T-helper 2 cell treated with Interferon-gamma antibody and Interleukin-4, amounts not matched to agents 5 μg/mL and 100 μg/mL, for 36 hours (primary cell): Measurements from ENCODE around the gene MTR.

ENCODE experiments used
- DNase-seq: peaks from one replicate; pipeline ENCODE4 v3.0.0; 2021; ENCODE audit warnings: low spot score
- H3K27ac Mint-ChIP-seq: one replicate; pipeline ENCODE4 v1.8.0; 2021; ENCODE audit warnings: mild to moderate bottlenecking, mixed read lengths
- H3K27me3 Mint-ChIP-seq: one replicate; pipeline ENCODE4 v1.8.0; 2021; ENCODE audit warnings: low read depth, mixed read lengths
- H3K36me3 Mint-ChIP-seq: one replicate; pipeline ENCODE4 v1.8.0; 2021; ENCODE audit warnings: low read depth, mixed read lengths
- H3K4me1 Mint-ChIP-seq: one replicate; pipeline ENCODE4 v1.8.0; 2021; ENCODE audit warnings: low read depth, mixed read lengths
- H3K4me3 Mint-ChIP-seq: one replicate; pipeline ENCODE4 v1.8.0; 2022; ENCODE audit warnings: mild to moderate bottlenecking, moderate library complexity, mixed read lengths
- H3K9me3 Mint-ChIP-seq: one replicate; pipeline ENCODE4 v1.8.0; 2021; ENCODE audit warnings: mixed read lengths

MTR gene

DNA sequence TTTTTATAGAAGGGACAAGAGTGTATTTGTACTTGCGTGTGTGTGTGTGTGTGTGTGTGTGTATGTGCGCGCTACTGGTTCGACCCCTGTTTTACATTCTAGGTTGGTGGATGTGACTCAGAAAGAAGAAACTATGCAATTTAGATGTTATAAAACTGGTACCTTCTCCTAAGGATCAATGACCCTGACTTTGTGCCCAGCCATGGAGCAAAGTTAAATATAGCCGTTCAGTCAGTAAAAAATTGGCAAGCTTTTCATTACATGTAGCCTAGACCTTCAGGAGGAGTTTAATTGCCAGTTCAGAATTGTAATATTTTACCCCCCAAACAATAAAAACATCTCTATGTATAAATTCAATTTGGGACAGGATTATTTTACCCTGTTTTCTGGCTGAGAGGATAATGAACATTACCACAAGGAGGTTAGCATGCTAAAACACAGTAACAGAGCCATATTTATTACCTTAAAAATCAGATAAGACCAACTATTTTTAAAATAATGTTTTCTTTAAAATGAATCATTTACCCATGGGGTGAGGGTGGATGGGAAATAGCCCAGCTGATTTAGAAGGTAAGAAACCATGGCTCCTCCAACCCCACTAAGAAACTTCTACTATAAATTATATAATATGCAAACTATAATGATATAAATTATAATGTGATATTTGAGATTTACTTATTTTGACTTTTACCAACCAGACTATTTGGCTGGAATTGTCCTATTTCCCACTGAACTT lies 33.5 kb upstream of the MTR start:
- no peak for DNase-seq
- Mint-ChIP-seq H3K4me3 (no peak overlapping the region), H3K4me1 (peaks cover 7% of the 10 kb centered on the region), H3K27me3 (peaks cover 6% of the 10 kb centered on the region), H3K9me3 (no peaks in the 10 kb centered on the region), H3K36me3 (no peaks in the 10 kb centered on the region), H3K27ac (no peak overlapping the region)

DNA sequence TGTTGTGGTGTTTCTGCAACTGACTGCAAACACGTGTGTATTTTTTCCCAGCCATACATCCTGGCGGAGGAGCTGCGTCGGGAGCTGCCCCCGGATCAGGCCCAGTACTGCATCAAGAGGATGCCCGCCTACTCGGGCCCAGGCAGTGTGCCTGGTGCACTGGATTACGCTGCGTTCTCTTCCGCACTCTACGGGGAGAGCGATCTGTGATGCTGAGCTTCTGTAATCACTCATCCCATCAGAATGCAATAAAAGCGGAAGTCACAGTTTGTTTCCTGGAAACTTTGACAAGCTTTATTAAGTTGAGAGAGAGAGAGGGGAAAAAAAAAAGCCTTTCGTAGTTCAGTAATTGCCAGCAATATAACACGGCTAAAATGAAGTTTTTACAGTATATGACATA lies 32.7 kb upstream of the MTR start:
- Mint-ChIP-seq H3K4me1 (peaks cover 7% of the 10 kb centered on the region), H3K36me3 (no peaks in the 10 kb centered on the region), H3K9me3 (no peaks in the 10 kb centered on the region), H3K4me3 (no peak overlapping the region), H3K27ac (no peak overlapping the region), H3K27me3 (peaks cover 6% of the 10 kb centered on the region)
- no peak for DNase-seq

DNA sequence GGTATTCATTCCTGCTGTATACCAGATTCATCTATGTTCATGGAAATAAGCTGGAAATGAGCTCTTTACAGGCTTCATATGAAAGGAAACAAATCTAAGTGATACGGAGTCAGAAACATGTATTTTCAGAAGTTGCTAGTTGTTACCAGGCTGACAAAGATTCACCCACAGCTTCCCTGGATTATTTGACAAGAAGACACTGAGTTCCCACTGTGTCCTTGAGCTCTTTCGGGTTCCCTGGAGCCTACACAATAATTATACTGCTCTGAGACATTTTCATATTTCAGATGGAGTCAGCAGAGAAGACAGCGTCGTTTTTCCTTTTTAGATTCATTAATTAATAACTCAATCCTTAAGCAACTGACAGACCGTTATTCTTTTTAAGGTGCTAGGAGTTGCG lies 29.3 kb upstream of the MTR start:
- Mint-ChIP-seq H3K27ac (no peak overlapping the region), H3K4me3 (no peak overlapping the region), H3K9me3 (no peaks in the 10 kb centered on the region), H3K27me3 (peaks cover 18% of the 10 kb centered on the region), H3K4me1 (peaks cover 4% of the 10 kb centered on the region), H3K36me3 (no peaks in the 10 kb centered on the region)
- DNase-seq, result no peak

- Mint-ChIP-seq H3K4me3 (no peak overlapping the region), H3K36me3 (no peaks in the 10 kb centered on the region), H3K4me1 (peaks cover 4% of the 10 kb centered on the region), H3K27me3 (peaks cover 18% of the 10 kb centered on the region), H3K27ac (no peak overlapping the region), H3K9me3 (no peaks in the 10 kb centered on the region)
- no peak for DNase-seq
Observed at GRCh38 chr1:236766506-236766905, 28.6 kb upstream of the MTR start.

GRCh38 chr1:236767276-236767675 lies 27.8 kb upstream of the MTR start:
- Mint-ChIP-seq H3K27ac (no peak overlapping the region), H3K27me3 (peaks cover 18% of the 10 kb centered on the region), H3K4me3 (no peak overlapping the region)

DNA sequence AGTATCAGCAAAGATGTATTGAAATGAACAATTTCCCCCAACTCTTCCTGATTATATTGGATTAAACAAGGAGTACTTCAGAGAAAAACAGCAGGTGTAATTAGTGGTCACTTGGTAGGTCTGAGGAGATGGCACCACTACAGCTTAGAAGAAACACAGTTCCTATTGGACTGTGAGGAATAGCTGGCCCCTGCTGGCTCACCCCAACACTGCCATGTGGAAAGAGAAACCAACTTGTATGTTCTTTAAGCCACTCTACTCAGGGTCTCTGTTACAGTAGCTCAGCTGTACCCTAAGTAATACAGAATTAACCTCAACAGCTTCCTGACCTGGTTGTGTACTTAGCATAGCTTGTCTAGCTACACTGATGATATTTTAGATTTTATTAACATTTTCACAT lies 26.5 kb upstream of the MTR start:
- DNase-seq, result no peak
- Mint-ChIP-seq H3K4me3 (no peak overlapping the region), H3K27me3 (peaks cover 18% of the 10 kb centered on the region), H3K36me3 (no peaks in the 10 kb centered on the region), H3K9me3 (no peaks in the 10 kb centered on the region), H3K4me1 (no peaks in the 10 kb centered on the region), H3K27ac (no peak overlapping the region)

More at GRCh38 chr1:236767276-236767675, 27.8 kb upstream of the MTR start:
- DNase-seq, result no peak
- Mint-ChIP-seq H3K9me3 (no peaks in the 10 kb centered on the region), H3K4me1 (peaks cover 4% of the 10 kb centered on the region), H3K36me3 (no peaks in the 10 kb centered on the region)

DNA sequence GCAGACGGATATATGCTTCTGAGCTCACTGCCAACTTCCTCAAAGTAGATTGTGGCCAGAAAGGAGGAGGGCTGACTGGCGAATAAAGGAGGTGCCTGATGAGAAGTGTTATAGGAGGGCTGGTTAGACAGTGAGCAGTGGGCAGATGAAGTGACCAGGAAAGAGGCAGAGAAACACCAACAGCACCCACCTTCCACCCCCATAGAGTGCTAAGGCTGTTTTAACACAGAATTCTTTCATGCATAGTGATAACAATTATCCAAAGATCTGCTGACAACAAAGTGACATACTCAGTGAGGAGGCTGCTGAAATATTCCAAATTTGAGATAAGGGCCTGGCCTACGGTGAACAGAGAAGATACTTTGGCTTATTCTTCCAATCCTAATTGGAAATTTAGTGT lies 21.2 kb upstream of the MTR start:
- Mint-ChIP-seq H3K27ac (no peak overlapping the region), H3K4me1 (no peaks in the 10 kb centered on the region), H3K9me3 (peaks cover 8% of the 10 kb centered on the region), H3K4me3 (no peak overlapping the region), H3K36me3 (no peaks in the 10 kb centered on the region), H3K27me3 (peaks cover 20% of the 10 kb centered on the region)
- no peak for DNase-seq

GRCh38 chr1:236774926-236775325 lies 20.2 kb upstream of the MTR start:
- DNase-seq, result no peak
- no peak overlapping the region for H3K4me3 Mint-ChIP-seq
- no peaks in the 10 kb centered on the region for H3K36me3 Mint-ChIP-seq
- H3K4me1 Mint-ChIP-seq, result no peaks in the 10 kb centered on the region
- peaks cover 14% of the 10 kb centered on the region for H3K9me3 Mint-ChIP-seq
- peaks cover 21% of the 10 kb centered on the region for H3K27me3 Mint-ChIP-seq
- no peak overlapping the region for H3K27ac Mint-ChIP-seq

DNA sequence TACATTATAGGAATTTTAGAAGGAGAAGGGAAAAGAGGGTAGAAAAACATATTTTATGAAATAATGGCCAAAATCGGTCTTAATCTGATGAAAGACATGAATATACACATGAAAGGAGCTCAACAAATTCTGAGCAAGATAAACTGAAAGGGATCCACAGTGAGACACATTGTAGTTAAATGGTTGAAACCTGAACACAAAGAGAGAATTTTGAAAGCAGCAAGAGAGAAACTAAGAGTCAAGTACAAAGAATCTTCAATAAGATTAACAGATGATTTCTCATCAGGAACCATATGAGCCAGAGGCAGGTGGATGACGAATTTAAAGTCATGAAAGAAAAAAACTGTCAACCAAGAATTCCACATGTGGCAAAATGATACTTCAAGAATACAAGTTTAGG lies 15.8 kb upstream of the MTR start:
- Mint-ChIP-seq H3K4me3 (no peak overlapping the region), H3K9me3 (peaks cover 14% of the 10 kb centered on the region), H3K36me3 (no peaks in the 10 kb centered on the region), H3K4me1 (no peaks in the 10 kb centered on the region), H3K27me3 (peaks cover 30% of the 10 kb centered on the region), H3K27ac (no peak overlapping the region)
- DNase-seq, result no peak

DNA sequence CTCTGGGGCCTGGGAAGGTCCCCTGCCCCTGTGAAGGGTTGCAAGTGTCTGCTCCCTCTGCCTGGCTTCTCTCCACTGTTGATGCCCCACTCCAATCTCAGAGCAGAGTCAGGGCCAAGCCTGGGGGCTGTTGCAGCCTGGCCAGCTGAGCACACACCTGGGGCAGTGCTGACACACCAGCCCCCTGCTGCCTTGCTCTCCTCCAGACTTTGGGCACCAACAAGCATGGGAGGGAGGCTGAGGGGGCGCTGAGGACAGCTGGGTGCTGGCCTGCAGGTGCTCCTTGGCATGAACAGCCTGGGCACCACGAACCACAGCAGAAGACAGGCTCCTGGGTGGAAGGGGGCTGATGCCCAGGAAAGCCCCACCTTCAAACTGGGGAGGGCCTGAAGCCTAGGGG lies 9.6 kb upstream of the MTR start:
- no peaks in the 10 kb centered on the region for H3K36me3 Mint-ChIP-seq
- H3K9me3 Mint-ChIP-seq, result no peaks in the 10 kb centered on the region
- H3K4me1 Mint-ChIP-seq, result no peaks in the 10 kb centered on the region
- DNase-seq, result no peak
- H3K27ac Mint-ChIP-seq, result no peak overlapping the region
- peaks cover 19% of the 10 kb centered on the region for H3K27me3 Mint-ChIP-seq
- no peak overlapping the region for H3K4me3 Mint-ChIP-seq

GRCh38 chr1:236786453-236786852 lies 8.6 kb upstream of the MTR start:
- no peaks in the 10 kb centered on the region for H3K4me1 Mint-ChIP-seq
- H3K36me3 Mint-ChIP-seq, result no peaks in the 10 kb centered on the region

DNA sequence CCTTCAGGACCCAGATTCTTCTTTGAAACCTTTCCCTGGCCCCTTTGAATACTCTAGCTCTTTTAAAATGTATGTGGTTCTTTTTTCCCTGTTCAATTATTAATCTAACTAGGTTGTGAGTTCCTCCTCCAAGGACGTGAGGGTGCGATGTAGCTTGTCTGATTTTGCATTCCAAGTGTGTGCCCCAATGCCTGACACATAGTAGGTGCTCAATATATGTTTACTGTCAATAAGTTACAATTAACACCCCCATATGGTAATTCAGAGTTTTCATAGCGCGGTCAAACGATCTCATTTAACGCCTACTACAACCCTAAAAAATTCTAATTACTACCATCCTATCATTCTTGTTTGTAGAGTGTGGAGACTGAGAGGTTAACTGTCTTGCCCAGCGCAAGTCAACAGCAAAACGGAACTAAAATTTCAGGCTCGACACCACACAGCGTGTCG lies 482 bp upstream of the MTR start:
- Mint-ChIP-seq H3K9me3 (no peaks in the 10 kb centered on the region), H3K27ac (peak overlapping the region; percentile 99), H3K4me1 (peaks cover 23% of the 10 kb centered on the region), H3K36me3 (no peaks in the 10 kb centered on the region), H3K4me3 (peak overlapping the region; percentile 97), H3K27me3 (peaks cover 11% of the 10 kb centered on the region)
- no peak for DNase-seq

More at GRCh38 chr1:236786453-236786852, 8.6 kb upstream of the MTR start:
- DNase-seq, result no peak
- Mint-ChIP-seq H3K27me3 (peaks cover 14% of the 10 kb centered on the region), H3K4me3 (no peak overlapping the region), H3K27ac (no peak overlapping the region), H3K9me3 (no peaks in the 10 kb centered on the region)

GRCh38 chr1:236795757-236796667 lies 920 bp downstream of the MTR start:
- peak; percentile 83 for DNase-seq
- Mint-ChIP-seq H3K36me3 (peaks cover 3% of the 10 kb centered on the region), H3K9me3 (no peaks in the 10 kb centered on the region), H3K4me1 (peaks cover 24% of the 10 kb centered on the region), H3K27me3 (peaks cover 5% of the 10 kb centered on the region), H3K27ac (peak overlapping the region; percentile 99), H3K4me3 (peak overlapping the region; percentile 97)

DNA sequence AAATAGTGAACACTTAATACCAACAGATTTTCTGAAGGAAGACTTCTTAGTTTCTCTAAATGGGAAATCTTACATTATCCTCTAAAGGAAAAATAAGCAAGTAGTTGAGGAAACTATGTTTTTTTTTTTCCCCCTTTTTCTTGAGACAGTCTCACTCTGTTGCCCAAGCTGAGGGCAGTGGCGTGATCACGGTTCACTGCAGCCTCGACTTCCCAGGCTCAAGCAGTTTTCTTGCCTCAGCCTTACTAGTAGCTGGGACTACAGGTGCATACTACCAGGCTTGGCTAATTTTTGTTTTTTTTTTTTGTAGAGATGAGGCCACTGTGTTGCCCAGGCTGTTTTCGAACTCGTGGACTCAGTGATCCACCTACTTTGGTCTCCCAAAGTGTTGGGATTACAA lies 3.9 kb downstream of the MTR start:
- peaks cover 39% of the 10 kb centered on the region for H3K4me1 Mint-ChIP-seq
- no peak overlapping the region for H3K4me3 Mint-ChIP-seq
- H3K36me3 Mint-ChIP-seq, result peaks cover 9% of the 10 kb centered on the region
- H3K9me3 Mint-ChIP-seq, result no peaks in the 10 kb centered on the region
- H3K27ac Mint-ChIP-seq, result no peak overlapping the region
- no peak for DNase-seq
- no peaks in the 10 kb centered on the region for H3K27me3 Mint-ChIP-seq
